RPMI8226 (cell line): Measurements from ENCODE around the gene MYPOP.

Experiments used
- DNase-seq: peaks from one replicate; pipeline ENCODE4 v3.0.0-alpha.2; 2015

MYPOP gene

GRCh38 chr19:45862564-45863334, 39.7 kb downstream of the MYPOP start, which contains the start of gene SYMPK:
SYMPK (minus strand) TSS chr19:45863147; CDS start chr19:45854495, 8,652 bp downstream.
- peak; percentile 96 for DNase-seq

GRCh38 chr19:45862271-45862563, 40.2 kb downstream of the MYPOP start:
- no peak for DNase-seq

GRCh38 chr19:45860359-45861259, 41.8 kb downstream of the MYPOP start:
- no peak for DNase-seq

- DNase-seq = no peak
These were observed 48.1 kb downstream of the MYPOP start for GRCh38 chr19:45854167-45854778.

GRCh38 chr19:45852983-45853382, 49.4 kb downstream of the MYPOP start:
- no peak for DNase-seq

- no peak for DNase-seq
These were observed 50.2 kb downstream of the MYPOP start for GRCh38 chr19:45852145-45852750.

- DNase-seq = peak; percentile 10
These were observed 53.5 kb downstream of the MYPOP start for GRCh38 chr19:45848922-45849321.

GRCh38 chr19:45847663-45848062, 54.8 kb downstream of the MYPOP start:
- no peak for DNase-seq

- no peak for DNase-seq
These were observed 60.2 kb downstream of the MYPOP start for GRCh38 chr19:45842198-45842597.
